A204.1 (cell line): ENCODE data around the gene BRD3.
"Not testable (repeated sequence)": the region's sequence is repeated elsewhere in the genome, so short reads cannot be mapped to it uniquely, and the experiment has no call there.

Experiments
- FAIRE-seq: peaks from 2 replicates; lab custom pipeline; 2012; peaks lifted over from hg19 to GRCh38; lab: Jason Lieb, UNC

Gene BRD3

GRCh38 chr9:134067904-134068743 is at the start of gene BRD3:
Gene BRD3 (minus strand): TSS chr9:134068026. CDS start chr9:134053477, 14,549 bp downstream.
- no peak for FAIRE-seq

GRCh38 chr9:134112561-134112960 is 44.7 kb upstream of the BRD3 start:
- no peak for FAIRE-seq

DNA sequence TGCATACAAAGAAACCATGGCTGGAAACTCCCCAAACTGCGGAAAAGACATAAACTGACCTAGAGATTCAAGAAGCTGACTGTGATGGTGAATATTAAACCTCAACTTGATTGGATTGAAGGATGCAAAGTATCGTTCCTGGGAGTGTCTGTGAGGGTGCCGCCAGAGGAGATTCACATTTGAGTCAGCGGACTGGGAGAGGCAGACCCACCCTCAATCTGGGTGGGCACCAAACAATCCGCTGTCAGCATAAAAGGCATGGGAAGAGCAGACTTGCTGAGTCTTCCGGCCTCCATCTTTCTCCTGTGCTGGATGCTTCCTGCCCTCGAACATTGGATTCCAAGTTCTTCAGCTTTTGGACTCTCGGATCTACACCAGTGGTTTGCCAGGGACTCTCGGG is 43.2 kb upstream of the BRD3 start:
- no peak for FAIRE-seq

DNA sequence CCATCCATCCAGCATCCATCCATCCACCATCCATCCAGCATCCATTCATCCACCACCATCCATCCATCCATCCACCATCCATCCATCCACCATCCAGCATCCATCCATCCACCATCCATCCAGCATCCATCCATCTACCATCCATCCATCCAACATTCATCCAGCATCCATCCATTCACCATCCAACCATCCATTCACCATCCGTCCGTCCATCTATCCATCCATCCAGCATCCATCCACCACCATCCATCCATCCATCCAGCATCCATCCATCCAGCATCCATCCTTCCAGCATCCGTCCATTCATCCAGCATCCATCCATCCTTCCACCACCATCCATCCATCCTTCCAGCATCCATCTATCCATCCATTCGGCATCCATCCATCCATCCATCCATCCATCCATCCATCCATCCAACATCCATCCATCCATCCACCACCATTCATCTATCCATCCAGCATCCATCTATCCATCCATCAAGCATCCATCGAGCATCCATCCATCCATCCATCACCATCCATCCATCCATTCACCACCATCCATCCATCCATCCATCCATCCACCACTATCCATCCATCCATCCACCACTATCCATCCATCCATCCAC is 35.7 kb upstream of the BRD3 start:
- no peak for FAIRE-seq

- FAIRE-seq, result no peak
Measured at GRCh38 chr9:134101623-134102149, 33.9 kb upstream of the BRD3 start.

- not testable (repeated sequence) for FAIRE-seq
Measured at GRCh38 chr9:134101133-134101532, 33.3 kb upstream of the BRD3 start.

DNA sequence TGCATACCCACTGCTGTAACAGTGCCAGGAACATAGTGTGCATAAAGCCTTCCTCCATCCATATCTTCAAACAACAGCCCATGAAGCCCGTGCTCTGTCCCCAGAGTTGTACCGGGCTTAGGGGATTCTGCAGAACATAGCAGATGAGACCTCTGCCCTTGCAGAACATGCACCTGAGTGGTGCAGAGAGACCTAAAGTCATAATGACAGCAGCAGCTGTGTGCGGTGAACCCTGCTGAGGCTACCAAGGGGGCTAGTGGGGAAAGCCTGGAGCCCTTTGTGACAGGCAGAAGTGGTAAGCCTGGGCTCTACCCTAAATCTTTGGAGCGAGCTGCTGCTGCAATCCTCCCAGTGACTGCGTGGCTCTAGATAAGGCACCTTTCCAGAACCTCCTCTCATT is 32.2 kb upstream of the BRD3 start:
- no peak for FAIRE-seq

DNA sequence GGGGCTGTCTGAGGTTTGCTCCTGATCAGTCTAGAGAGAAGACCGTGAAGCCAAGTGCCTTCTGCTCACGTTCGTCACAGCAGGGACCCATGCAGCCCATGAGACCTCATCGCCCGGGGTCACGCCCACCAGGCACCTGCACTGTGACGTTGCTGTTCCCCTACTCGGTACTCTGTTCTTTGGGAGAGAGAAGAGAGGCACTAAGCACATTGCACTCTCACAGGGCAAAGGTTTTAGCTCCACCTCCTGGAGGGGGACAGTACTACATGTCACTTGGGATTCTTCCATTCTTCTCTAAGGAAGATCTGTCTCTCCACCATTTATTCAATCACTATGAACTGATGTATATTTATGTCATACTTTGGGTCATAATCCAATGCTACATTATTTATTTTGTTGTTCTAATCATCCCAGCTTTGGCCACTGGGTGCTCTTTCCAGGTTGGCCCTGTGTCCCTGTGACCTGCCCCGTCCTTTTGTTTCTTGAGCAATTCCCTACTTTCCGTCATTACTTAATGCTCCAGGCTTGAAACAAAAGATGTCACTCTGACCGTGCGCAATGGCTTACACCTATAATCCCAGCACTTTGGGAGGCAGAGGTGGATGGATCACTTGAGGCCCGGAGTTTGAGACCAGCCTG is 31.4 kb upstream of the BRD3 start:
- no peak for FAIRE-seq

DNA sequence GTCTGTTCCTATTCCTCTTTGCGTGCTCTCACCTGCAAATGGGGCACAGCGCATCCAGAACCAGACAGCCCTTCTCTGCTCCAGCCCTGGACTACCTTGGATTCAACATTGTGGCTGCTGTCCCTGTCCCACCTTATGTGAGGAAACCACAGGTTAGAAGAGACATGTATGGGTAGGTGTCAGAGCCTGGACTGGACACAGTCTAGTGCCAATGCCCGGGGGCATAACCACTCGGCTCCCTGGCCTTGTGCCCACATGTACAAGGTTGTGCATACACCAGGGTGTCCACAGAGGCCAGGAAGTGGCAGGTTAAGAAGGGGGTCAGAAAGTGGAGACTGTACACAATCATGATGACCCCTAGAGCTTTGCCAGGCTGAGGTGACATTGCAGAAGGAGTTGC is 22.1 kb upstream of the BRD3 start:
- FAIRE-seq, result no peak

DNA sequence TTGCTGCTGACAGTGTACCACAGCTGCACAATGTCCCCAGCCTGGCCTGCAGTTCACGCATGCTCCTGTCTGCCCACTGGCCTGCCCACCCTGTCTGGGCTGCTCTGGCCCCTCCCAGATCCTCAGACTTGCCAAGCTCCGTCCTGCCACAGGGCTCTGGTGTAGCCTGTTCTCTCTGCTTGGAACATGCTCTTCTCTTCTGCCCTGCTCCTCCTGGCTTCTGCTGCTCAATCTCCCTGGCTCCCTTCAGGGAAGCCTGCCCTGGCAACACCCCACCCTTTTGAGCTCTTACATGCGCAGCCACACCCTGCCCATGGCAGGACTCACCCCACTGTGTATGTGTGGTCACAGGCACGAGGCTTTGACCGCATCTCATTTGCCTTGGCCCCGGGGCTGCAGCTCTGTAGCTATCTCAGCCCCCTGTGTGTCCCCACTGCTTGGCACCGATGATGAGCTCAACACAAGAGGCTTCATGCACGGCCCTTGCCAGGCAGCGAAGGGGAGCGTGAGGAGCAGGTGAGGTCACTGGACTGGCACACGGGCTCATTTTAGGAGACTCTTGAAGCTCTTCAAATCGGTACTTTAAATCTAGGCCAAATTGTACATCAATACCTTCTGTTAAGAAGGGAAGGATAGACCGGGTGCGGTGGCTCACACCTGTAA is 20.4 kb upstream of the BRD3 start:
- no peak for FAIRE-seq

DNA sequence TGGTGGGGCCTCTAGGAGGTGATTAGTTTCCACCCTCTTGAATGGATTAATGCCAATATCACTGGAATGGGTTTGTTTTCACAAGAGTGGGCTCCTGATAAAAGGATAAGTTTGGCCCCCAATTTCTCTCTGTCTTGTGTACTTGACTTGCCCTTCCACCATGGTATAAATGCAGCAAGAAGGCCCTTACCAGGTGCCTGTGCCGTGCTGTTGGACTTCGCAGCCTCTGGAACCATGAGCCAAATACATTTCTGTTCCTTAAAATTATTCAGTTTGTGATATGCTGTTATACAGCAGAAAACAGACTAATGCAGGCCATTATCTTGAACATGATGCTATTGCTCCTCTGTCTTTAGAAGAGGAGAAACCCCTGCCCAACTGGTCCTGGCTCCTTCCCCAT is 17.8 kb upstream of the BRD3 start:
- FAIRE-seq, result no peak

- no peak for FAIRE-seq
Measured at GRCh38 chr9:134083451-134083850, 15.6 kb upstream of the BRD3 start.

- no peak for FAIRE-seq
Measured at GRCh38 chr9:134076644-134077043, 8.8 kb upstream of the BRD3 start.

DNA sequence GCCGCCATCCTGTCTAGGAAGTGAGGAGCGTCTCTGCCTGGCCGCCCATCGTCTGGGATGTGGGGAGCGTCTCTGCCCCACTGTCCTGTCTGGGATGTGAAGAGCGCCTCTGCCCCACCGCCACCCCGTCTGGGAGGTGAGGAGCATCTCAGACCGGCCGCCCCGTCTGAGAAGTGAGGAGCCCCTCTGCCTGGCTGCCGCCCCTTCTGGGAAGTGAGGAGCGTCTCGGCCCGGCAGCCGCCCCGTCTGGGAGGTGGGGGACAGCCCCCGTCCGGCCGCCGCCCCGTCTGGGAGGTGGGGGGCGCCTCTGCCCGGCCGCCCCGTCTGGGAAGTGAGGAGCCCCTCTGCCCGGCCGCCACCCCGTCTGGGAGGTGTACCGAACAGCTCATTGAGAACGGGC is 7.9 kb upstream of the BRD3 start:
- FAIRE-seq, result not testable (repeated sequence)

GRCh38 chr9:134073500-134073899 is 5.7 kb upstream of the BRD3 start:
- FAIRE-seq, result no peak

DNA sequence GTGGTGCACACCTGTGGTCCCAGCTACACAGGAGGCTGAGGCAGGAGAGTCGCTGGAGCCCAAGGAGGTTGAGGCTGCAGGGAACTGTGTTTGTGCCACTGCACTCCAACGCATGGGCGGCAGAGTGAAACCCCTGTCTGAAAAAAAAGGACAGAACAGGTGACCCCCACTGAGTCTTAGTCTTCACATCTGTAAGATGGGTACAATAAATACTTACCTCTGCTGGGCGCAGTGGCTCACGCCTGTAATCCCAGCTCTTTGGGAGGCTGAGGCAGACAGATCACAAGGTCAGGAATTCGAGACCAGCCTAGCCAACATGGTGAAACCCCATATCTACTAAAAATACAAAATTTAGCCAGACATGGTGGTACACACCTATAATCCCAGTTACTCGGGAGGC is 4.9 kb upstream of the BRD3 start:
- not testable (repeated sequence) for FAIRE-seq

- FAIRE-seq, result no peak
Measured at GRCh38 chr9:134071149-134071548, 3.3 kb upstream of the BRD3 start.

DNA sequence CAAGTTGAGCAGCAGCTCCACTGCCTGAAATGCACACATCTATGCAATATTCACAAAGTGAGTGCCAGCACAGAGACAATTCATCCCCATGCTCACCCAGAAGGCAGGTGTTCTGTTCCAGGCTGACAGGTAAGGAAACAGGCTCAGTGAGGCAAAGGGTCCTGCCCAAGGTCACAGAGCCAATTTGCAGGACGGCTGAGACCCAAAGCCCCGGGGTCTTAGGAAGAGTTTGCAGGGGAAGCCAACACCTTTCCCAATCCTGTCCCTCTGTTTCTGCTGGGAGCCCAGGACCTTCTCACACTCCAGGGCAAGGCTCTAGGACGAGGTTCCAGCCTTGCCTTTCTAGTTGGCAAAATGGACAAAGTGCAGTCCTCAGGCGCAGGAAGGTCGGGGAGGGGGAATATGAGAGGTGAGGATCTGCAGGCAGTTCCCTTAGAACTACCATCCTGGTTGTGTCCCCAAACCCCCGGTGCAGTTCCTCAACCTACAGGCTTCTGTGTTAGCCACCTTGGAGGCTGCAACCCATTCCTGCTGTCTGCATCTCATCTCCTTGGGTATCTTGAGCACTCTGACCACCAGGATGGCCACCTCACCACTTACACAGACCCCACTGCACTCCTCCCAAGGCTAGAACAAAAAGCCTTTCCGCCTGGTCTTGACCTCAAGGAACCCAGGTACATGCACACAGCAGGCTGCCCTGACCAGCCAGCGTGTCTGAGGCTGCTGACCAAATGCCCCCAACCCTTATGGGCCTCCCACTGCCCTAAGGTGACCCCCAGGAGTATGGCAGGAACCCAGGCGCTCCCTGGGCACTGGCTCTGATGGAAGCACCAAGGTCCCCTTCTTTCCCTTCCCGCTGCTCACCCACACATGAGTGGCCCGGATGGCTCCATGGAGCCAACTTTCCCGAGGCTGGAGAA is 1.9 kb upstream of the BRD3 start:
- no peak for FAIRE-seq

- FAIRE-seq, result no peak
Measured at GRCh38 chr9:134068744-134069479, 1.1 kb upstream of the BRD3 start.

- no peak for FAIRE-seq
Measured at GRCh38 chr9:134066913-134067851, 644 bp downstream of the BRD3 start.
